GM21360 (cell line): ENCODE results near the gene CANT1.
"Not testable (repeated sequence)": the region's sequence is repeated elsewhere in the genome, so short reads cannot be mapped to it uniquely, and the experiment has no call there.

Experiments used
- ATAC-seq: cut with Tn5 transposase; IDR thresholded peaks from one replicate; pipeline ENCODE4 v1.9.1; 2021; ENCODE audit warnings: mild to moderate bottlenecking, moderate library complexity; ENCODE audit not compliant: unreplicated experiment

The CANT1 gene

GRCh38 chr17:79043931-79044320, 34.4 kb upstream of the CANT1 start:
- ATAC-seq = no peak

- ATAC-seq = no peak
Observed at GRCh38 chr17:79043191-79043930, 33.8 kb upstream of the CANT1 start.

GRCh38 chr17:79042421-79043190, 33.0 kb upstream of the CANT1 start:
- ATAC-seq = no peak

- no peak for ATAC-seq
Observed at GRCh38 chr17:79041723-79042420, 32.3 kb upstream of the CANT1 start.

- no peak for ATAC-seq
Observed at GRCh38 chr17:79041041-79041570, 31.5 kb upstream of the CANT1 start.

GRCh38 chr17:79039886-79040285, 30.3 kb upstream of the CANT1 start:
- no peak for ATAC-seq

- ATAC-seq = no peak
Observed at GRCh38 chr17:79039171-79039570, 29.6 kb upstream of the CANT1 start.

GRCh38 chr17:79038545-79039135, 29.1 kb upstream of the CANT1 start:
- ATAC-seq = no peak

GRCh38 chr17:79036596-79036995, 27.0 kb upstream of the CANT1 start:
- no peak for ATAC-seq

GRCh38 chr17:79036181-79036580, 26.6 kb upstream of the CANT1 start:
- no peak for ATAC-seq

GRCh38 chr17:79035686-79036085, 26.1 kb upstream of the CANT1 start:
- no peak for ATAC-seq

- no peak for ATAC-seq
Observed at GRCh38 chr17:79034931-79035485, 25.4 kb upstream of the CANT1 start.

GRCh38 chr17:79033741-79034501, 24.4 kb upstream of the CANT1 start:
- no peak for ATAC-seq

GRCh38 chr17:79033046-79033616, 23.6 kb upstream of the CANT1 start:
- no peak for ATAC-seq

- ATAC-seq = no peak
Observed at GRCh38 chr17:79031996-79032875, 22.7 kb upstream of the CANT1 start.

- ATAC-seq = not testable (repeated sequence)
Observed at GRCh38 chr17:79030636-79031035, 21.1 kb upstream of the CANT1 start.

- no peak for ATAC-seq
Observed at GRCh38 chr17:79029327-79030009, 19.9 kb upstream of the CANT1 start.
